Activated T-cell treated with anti-CD3 and anti-CD28 coated beads for 4 hours (primary cell): ENCODE data around the gene CCSER1.
"Not testable (repeated sequence)": the region's sequence is repeated elsewhere in the genome, so short reads cannot be mapped to it uniquely, and the experiment has no call there.

Experiments used
- DNase-seq: peaks from one replicate; pipeline ENCODE4 v3.0.0-alpha.2; 2020

CCSER1 gene

DNA sequence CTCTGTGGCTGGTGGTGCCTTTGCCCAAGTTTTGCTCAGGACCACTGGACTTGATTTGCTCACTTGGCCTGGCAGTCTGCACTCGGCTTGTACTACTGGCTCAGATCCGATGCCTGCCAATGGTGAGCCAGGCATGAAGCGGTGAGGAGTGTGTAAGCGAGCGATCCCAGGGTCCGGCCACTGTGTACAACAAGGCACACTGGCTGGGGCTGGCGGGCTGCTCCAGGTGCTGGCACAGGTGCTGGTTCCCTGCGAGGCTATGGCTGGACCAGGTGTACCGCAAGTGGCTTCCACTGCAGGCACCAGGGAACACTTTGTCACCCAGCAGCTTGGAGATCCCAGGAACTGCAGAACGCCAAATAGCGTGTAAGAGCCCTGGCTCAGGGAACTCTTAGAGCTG is 329.7 kb downstream of the CCSER1 start:
- no peak for DNase-seq

DNA sequence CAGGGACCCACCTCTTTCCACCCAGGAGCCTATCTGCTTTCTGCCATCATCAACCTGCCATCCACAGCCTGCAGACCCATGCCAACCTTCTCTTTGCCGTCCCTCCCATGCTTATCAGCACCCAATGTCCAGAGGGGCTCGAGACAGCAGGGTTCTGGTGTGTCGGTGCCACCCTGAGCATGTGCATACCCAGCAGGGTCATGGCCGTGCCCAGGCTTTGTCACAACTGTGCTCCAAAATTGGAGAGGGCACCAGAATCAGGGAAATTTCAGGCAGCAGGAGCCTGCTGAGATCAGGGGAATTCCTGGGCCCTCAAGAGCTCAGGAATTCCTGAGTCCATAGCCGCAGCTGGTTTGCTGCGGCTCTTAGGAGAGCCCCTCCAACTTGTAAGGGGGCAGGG is 330.6 kb downstream of the CCSER1 start:
- DNase-seq, result no peak

DNA sequence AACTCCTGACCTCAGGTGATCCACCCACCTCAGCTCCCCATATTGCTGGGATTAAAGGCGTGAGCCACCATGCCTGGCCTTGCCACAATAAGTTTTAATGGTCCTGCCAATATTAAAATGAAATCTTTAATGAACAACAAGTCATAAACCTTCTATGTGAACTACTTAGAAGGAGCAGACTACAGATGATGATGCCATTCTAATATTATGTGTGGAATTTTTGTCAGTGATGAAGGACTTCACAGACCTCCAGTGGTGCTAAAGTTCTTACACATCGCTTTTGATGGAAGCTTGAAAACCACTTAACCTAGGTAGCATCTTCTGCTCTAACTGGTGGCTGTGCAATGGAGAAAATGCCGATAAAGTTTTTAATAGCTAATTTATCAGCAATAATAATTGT is 331.4 kb downstream of the CCSER1 start:
- DNase-seq, result no peak

DNA sequence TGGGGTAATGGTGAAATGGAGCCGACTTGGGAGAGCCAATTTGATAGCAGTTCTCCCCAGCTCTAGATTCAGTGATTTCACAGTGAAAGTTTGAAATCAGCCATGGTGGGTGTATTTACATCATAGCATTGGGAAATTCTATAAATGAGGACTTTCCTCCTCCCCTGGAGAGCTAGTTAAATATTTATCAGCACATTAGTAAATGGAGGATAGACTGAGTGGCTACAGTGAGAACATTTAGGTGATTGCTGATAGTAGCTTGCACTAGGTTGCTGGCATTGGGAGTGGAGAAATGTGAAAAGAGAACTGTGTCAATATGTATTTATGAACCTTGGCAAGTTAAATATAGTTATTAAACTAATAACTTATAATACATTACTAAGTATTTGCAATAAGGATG is 347.3 kb downstream of the CCSER1 start:
- no peak for DNase-seq

DNA sequence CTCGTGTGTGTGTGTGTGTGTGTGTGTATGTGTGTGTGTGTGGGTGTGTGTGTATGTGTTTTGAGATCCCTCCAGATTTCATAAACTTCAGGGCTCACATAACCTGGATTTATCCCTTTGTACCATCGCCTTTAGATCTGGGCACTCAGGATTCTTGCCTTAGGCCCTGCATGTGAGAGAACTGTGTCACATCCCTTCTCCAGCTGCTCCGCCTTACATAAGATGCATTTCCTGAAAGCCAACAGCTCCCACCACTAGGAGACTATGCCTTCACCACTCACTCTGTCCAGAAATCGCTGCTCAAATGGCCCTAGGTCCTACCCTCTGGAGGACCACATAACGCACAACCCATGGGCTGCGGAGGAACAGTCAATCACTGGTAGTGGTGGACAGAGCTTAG is 348.8 kb downstream of the CCSER1 start:
- no peak for DNase-seq

DNA sequence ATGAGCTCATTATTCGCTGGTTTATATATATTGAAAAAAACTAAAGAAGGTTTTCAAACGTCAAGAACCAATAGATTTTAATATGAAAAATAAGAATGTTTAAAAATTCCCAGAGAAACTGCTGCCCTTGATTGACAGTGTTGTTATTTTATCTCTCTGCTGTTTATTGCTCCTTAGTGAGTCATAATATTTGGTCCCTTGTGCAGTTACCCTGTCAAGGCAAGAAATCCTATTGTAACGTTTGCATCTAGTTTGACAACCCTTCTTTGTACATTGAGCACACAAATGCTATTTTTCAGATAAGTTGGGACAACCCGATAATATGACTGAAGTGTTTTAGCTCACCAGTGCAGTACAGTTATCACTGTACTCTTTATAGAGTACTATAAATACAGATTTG is 349.4 kb downstream of the CCSER1 start:
- no peak for DNase-seq

DNA sequence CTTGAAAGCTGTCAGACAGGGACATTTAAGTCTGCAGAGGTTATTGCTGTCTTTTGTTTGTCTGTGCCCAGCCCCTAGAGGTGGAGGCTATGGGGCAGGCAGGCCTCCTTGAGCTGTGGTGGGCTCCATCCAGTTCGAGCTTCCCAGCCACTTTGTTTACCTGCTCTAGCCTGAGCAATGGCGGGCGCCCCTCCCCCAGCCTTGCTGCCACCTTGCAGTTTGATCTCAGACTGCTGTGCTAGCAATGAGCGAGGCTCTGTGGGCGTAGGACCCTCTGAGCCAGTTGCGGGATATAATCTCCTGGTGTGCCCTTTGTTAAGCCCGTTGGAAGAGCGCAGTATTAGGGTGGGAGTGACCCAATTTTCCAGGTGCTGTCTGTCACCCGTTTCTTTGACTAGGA is 357.7 kb downstream of the CCSER1 start:
- DNase-seq, result not testable (repeated sequence)

DNA sequence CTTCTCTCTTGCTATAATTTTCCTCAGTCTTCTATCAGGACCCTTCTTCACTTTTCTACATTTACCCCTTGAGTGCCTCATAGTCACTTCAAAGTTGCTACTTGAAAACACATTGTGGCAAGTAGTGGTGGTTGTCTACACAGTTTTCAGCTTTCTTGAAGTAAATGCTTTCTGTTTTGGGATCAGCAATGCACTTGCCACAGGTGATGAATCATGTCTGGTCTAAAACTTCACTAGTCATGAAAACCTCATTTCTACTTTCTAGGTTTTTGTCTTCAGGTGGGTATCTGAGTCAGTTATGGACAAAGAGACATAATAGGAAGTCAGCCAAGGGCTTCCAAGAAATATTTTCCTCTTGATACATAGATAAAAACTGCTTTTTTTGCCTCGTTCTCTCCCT is 359.2 kb downstream of the CCSER1 start:
- no peak for DNase-seq

DNA sequence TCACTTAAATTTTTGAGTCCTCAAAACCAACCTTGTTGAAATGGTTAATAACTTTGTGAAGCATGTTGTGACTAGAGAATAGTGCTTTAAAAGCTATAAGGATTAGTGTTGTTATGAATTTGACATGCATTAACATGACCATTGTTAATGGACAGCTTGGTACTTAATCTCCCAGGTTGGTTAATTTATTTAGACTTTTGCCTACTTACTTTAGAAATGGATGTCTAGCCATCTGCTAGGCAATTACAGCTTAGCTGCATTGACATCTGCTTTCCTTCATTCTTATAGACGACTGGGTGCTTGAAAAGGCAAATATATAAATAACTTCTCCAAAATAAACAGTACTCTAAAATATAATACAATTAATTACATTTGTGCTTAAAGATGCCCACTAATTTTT is 368.0 kb downstream of the CCSER1 start:
- no peak for DNase-seq

DNA sequence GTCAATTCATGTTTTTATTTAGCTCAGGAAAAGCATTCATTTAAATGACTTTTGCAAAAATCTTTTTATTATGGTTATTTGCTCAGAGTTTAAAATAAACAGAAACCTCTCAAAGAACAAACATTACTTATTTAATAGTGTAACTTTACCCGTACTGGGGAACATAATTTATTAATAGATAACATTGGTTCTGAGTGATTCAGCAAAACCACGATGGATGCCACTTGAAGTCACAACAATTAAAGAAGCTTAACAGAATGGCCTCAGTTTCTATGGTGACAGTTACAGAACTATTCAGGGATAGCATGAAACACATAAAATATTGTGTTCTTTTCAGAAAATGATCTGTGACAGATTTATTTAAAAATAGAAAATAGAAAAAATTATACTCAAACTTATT is 368.7 kb downstream of the CCSER1 start:
- no peak for DNase-seq

DNA sequence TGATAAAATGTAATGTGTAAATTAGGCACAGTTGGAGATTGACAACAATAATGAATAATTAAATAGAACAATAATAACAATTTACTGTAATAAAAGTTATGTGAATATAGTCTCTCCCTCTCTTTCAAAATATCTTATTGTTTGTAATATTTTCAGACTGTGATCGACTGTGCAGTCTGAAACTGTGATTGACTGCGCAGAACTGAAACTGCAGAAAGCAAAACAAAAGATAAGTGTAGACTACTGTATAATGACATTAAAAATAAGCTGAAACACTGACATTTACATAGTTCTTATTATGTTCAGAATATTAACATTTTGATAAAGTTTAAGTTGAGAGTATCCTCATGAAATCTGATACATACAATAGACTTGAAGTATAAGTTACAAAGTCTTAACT is 371.0 kb downstream of the CCSER1 start:
- no peak for DNase-seq

DNA sequence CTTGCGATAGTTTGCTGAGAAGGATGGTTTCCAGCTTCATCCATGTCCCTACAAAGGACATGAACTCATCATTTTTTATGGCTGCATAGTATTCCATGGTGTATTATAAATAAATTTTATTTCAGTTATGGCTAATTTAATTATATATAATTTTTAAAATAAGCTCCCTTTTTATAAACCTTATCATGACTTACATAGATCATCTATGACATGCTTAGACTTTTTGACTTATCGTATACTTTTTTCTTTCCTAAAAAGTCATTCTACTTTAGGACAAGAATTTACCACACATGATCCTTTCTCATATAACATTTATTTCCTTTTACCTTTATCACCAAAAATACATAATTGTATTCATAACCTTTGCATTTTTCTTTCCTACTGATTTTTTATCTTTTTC is 376.5 kb downstream of the CCSER1 start:
- DNase-seq, result no peak

DNA sequence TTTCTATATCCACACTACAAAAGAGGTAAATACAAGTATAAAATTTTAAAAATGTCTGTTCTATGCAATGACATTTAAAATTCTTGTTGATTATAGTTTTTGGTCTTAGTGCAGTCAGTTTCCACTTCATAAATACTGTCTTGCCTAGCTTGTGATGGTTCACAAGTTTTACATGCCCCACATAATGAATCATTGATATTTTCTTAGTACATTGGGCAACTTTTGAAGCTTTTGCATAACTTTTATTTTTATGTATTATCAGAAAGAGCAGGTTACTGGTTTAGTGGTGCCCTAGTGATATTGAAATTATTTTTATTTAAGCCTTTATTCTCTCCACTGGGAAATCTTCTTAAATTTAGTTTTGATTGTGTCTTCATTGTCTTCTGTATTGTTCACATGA is 388.0 kb downstream of the CCSER1 start:
- DNase-seq, result no peak

DNA sequence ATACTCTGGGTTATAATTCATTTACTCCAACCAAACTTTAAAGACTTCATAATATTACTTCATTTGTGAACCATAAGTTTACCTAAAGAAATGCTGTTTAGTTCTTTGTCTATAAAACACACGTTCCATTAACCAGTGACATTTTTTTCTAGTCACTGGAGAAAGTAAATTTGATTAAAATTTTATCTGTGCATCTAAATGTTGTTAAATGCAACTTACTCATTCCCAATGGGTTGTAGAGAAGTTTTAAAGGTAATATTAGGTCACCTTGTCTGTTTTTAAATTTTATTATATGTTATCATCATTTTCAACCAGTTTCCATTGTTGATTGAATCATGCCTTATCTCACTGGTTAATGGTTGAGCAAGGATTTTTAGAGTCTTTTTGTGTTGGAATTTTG is 401.4 kb downstream of the CCSER1 start:
- no peak for DNase-seq

DNA sequence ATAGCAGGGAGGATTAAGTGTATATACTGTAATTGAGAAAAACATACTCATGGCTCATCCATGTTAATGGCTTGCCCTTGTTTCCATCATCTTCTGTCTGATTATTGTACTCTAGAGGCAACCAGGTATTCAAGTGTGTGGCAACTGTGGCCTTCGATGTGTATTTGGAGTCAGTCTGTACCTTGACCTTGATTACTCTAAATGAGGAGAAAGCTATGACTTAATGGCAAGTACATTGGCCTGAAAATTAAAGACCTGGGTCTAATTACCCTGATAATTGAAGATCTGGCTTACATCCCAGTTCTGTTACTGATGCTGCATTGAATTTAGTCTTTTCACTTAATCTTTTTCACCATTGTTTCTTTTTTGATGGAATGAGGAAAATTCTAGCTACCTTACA is 409.2 kb downstream of the CCSER1 start:
- no peak for DNase-seq

DNA sequence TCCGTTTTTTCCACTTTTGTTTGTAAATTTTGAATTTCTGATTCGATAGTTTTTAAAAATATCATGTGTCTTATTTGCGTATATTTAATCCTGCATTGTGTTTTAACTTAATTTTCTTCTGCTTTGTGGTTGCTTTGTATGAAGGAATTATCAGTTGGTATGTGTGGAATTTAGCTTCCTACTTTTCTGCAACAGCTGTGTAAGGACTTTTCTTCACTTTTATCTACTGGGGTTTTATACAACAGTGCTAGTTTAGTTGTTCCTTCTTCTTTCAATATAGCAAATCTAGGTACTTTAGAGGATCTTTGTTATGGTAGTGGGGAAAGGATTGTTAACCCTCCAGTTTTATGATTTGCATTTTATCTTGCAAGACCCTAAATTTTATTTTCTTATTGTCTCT is 410.3 kb downstream of the CCSER1 start:
- DNase-seq, result no peak

DNA sequence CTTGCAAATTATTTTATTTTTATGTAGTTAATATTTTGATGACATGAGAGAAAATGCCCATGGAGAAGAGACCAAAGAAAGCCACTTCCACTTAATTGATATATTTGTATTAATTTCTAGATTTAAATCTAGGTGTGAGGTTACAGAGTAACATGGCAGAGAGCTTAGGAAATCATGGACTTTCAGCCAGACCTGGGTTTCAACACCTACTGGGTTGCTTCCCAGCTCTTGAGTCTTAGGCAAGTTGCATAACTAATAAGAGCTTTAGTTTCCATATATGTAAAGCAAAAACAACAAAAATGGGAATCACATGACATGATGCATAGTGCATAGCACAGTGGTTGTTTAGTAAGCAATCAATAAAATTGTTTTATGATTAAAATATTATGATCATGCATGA is 413.3 kb downstream of the CCSER1 start:
- no peak for DNase-seq

DNA sequence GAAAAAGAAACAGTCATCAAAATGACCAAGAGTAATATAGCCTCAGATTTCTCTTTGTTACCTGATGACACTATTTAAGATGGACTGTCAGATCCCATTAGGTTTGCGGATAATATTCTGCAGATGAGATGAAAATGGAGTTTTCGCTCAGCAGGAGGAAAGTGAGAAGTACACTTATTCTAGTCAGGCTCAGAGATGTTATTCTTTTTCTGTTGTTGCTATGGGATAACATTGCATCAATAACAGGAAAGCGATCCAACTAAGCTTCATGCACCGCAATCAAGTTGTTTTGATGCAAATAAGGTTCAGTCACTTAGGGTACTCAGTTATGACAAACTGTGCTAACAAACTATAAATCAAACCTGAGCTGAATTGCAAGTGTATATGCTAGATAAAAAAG is 415.0 kb downstream of the CCSER1 start:
- no peak for DNase-seq

DNA sequence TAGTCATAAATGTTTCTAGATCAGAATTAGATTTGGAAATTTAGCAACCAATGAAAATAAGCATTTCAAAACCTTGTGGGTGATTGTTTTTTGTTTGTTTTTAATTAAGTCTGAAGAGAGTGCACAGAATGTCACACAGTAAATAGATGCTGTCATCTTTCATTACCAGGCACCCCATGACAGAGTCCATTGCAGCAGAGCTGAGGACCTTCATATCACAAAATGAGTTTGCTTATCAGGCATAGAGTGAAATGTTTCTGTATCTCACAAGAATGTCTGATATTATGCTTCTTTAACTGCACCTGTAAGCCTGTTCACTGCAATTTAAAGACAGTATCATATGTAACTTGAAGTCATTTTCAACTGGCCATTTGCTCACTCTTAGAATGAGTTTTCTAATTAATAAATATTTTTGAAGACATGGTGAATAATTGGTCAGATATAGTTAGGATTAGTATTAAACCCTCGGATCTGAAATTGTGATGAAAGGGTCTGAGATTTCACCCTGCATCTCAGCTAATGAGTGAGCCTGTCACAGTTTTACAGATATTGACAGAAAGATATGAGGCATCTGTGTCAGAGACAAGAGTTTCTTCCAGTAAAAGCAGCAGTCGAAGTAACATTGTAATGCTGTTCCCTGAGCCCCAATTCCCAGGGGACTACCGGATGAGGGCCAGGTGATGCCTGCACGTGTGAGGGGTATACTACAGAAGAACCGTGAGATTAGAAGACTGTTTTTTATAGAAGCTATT is 416.4 kb downstream of the CCSER1 start:
- no peak for DNase-seq

DNA sequence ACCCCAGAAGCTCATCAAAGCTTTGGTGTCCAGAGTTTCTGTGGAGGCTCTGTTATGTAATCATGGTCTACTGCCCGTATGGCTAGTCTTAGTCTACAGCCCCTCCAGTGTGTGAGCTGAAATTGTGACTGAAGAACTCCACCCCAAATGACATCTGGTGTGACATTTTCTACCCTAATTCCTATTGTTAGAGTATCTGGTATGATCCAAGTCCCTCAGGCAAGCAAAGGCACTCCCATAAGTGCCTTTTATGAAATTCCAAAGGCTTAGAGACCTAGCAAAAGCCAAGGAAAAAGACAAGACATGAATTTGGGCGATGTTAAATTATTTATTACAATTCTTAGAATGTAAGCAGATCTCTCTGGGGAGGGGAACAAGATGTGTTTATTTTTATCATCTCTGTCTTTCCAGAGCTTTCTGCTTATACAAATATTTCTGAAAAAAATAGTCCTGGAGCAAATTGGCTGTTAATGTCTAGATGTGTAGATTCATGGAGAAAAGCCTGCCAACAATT is 417.4 kb downstream of the CCSER1 start:
- DNase-seq, result no peak

DNA sequence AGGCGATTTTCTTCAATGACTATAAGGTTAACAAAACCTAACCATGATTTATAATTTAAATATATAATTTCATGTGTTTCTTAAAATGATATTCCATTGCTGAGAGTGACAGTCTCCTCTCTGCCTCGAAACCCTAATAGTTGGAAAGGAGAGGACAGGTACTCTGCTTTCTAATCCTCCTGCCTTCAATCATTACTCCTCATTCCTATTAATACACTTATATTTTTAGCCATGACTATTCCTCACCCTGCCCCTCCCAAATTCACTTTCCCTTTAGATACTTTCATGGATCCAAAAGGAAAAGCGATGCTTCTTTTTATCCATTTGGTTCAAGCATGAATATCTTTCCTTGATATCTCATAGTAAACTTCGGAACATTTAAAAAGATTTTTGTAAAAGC is 418.2 kb downstream of the CCSER1 start:
- DNase-seq, result no peak

DNA sequence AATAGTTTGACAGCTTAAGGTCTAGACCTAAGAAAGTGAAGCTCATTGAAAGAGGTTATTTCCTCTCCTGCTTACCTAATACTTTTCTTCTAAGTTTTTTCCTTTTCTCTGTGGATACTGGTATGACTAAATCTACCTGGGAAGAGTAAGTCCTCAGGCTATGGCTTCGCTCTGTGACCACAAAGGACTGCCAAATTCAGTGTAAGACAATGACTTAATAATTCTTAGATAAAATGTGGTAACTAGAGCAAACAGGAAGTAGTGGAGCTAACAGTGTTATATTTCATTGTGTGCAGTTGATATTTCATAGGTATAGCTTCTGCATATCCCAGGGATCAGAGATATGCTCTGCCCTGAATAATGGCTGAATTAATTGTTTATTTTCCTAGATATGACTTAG is 418.9 kb downstream of the CCSER1 start:
- no peak for DNase-seq

DNA sequence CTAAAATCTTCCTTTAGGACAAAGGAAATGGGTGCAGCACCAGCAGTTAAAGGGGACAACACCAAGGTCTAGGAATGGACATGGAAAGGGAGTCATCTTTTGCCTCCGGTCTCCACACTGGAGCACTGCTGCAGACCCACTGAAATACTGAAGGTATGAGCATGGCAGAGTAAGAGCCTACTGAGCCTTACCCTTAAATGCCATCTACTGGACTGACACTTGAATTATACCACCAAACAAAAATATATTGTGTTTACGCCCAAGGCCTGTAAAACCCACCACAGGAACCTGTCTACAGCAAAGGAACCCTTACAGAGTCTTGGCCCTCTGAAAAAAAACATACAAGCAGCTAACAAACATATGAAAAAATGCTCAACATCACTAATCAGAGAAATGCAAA is 443.4 kb downstream of the CCSER1 start:
- no peak for DNase-seq

DNA sequence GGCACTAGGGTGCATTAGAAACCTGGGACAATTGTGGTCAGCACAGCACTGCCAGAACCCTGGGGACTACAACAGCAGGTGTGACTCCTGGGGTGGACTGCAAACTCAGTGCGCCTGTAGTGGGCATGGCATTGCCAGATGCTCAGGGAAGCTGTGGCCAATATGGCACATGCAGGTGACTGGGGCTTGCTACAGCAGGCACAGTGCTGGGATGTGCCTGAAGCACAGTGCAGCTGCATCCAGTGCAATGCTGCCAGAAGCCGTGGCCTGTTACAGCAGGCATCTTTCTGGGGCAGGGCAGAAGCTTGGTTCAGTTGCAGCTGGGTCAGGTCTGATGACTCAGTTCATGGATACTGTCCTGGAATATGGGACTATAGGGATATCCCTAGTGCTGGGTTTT is 445.8 kb downstream of the CCSER1 start:
- no peak for DNase-seq

DNA sequence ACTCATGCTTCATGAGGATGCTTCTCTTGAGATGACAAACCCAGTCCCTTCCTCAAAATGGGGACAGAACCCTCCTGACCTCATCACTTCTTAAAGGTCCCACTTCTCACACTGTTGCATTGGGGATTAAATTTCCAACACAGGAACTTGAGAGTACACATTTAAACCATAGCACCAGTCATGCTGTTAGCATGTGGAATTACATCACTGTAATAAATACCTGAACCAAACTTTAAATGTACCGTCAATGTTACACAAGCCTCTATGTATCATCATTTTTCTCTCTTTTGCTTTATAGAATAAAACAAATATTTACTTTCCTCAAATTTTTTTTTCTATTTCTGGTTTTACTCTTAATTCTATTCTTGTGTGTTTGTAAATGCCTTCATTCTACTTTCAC is 448.2 kb downstream of the CCSER1 start:
- DNase-seq, result no peak
